Stimulated activated CD4-positive, alpha-beta T cell treated with anti-CD3 and anti-CD28 coated beads, Interleukin-12 subunit alpha, Interleukin-12 subunit beta, amount 100 ng/mL, for 48 hours (primary cell): Measurements from ENCODE around the gene CSNK1G3.
"Not testable (repeated sequence)": the region's sequence is repeated elsewhere in the genome, so short reads cannot be mapped to it uniquely, and the experiment has no call there.

Experiments
- DNase-seq, 3 donors: peaks; one replicate each; pipeline ENCODE4 v3.0.0-alpha.2; 2020; ENCODE audit warnings: low read depth in 2 of 3, low spot score in 1 of 3

CSNK1G3 gene

GRCh38 chr5:123636006-123636405 is 124.0 kb downstream of the CSNK1G3 start:
- DNase-seq, result no peak

DNA sequence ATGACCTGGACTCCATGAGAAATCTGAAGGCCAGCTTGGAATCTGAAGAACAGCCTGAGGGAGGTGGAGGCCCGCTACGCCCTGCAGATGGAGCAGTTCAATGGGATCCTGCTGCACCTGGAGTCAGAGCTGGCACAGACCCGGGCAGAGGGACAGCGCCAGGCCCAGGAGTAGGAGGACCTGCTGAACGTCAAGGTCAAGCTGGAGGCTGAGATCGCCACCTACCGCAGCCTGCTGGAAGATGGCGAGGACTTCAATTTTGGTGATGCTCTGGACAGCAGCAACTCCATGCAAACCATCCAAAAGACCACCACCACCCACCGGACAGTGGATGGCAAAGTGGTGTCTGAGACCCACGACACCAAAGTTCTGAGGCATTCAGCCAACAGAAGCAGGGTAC is 125.1 kb downstream of the CSNK1G3 start:
- not testable (repeated sequence) for DNase-seq

DNA sequence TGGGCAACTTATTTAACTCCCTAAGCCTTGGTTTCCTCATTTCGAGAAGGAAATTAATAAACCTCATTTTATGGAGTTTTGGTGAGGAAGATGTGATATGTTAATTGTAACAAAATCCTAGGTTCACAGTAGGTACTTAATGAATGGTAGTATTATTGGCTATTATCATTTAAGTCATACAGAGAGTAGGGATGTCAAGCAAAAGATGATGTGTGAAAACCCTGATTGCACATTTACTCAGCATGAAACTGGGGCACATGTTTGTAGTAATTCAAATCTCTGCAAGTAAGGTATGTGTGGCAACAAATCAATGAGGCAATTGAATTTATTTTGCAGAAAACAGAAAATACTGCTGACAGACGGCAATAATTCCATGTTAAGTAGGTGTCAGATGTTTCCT is 127.3 kb downstream of the CSNK1G3 start:
- DNase-seq, result no peak

DNA sequence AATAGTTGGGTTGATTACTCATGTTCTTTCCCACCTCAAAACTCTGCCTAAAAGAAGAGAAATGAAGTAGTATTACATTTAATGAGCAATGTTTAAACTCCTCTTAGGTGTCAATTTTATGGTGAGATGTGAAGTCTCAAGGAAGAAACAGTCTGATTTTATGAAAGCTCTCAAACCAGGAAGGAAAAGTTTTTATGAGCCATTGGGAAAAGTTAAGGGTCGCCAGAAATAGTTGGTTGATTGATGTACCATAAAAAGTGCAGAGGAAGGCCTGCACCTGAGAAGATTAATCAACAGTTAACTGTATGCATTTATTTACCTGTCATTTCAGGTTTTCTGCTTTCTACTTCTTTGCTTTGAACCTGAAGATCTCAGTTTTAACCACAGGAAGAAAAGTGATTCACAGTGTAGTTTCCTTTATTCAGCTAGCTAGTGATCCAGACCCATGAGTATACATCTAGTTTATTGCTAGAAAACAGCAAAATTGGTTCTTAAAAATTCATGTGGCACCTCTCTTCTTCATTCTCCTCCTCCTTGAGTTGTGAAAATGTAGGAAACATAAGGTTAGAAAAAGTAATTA is 133.1 kb downstream of the CSNK1G3 start:
- no peak for DNase-seq

- DNase-seq, result no peak
Measured at GRCh38 chr5:123647066-123647465, 135.1 kb downstream of the CSNK1G3 start.

DNA sequence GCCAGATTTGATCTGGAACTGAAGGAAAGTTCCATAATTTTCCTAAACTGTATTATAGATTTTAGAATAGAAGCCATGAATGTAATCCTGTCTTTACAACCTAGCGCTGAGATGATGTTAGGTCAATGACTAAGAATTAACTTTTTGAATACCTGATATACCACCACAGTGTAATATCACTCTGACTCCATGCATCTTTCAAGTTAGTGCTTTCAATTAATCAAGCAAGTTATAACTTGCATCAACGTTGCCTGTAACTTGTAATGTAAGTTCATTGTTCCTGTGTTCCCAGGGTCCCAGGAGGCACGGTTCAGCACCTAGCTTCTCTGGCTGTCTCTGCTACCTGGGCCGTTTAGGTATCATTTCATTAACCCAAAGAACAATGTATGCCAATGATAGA is 139.3 kb downstream of the CSNK1G3 start:
- no peak for DNase-seq

GRCh38 chr5:123659011-123659410 is 147.0 kb downstream of the CSNK1G3 start:
- DNase-seq, result no peak

GRCh38 chr5:123659495-123659894 is 147.5 kb downstream of the CSNK1G3 start:
- no peak for DNase-seq

DNA sequence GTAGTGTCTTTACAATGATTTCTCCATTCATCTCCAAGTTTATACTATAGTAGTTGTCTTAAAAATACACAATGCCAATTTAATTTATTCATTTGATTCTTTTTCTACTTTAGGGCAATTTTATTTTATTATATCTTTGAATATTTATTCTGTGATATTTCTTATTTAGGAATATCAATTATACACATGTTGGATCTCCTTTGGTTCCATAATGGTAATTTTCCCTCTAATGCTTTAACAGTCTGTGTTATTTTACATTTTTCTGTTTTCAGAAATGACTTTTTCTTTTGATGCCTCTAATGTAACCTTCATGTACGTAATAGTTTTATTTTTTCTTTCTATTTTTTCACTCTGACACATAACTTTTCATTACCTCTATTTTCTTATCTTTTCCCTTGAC is 153.0 kb downstream of the CSNK1G3 start:
- DNase-seq, result no peak

DNA sequence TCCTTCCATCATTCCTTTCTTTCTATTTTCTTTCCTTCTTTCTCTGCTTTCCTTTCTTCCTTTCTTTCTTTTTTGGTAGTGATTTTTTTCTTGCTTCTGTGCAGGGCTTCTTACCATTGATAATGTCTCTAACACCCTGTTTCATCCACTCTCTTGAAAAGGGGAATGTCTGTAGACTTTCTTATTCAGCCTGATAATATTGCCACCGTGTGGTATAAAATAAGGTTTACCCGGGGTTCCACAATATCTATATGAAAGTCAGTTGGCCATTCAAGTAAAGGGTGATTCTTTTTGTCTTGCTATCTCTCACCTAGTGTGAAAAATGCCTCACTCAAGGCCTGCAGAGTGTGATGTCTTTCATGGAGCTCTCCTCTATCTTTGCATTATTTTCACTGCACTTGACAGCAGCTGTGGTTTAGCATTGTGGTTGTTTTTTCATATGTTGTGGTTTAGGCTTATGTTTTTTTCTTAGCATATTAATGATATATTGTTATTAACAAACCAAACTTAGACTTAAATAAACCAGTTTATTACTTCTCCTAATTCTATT is 153.9 kb downstream of the CSNK1G3 start:
- no peak for DNase-seq
